SIG-M5 treated with dmso at 0.1 percent for 504 hours (cell line): ENCODE results near the gene AAR2.

ENCODE experiments used
- DNase-seq: peaks from one replicate; lab custom pipeline; 2025; ENCODE audit not compliant: unreplicated experiment; lab: John Stamatoyannopoulos, UW

AAR2 gene

DNA sequence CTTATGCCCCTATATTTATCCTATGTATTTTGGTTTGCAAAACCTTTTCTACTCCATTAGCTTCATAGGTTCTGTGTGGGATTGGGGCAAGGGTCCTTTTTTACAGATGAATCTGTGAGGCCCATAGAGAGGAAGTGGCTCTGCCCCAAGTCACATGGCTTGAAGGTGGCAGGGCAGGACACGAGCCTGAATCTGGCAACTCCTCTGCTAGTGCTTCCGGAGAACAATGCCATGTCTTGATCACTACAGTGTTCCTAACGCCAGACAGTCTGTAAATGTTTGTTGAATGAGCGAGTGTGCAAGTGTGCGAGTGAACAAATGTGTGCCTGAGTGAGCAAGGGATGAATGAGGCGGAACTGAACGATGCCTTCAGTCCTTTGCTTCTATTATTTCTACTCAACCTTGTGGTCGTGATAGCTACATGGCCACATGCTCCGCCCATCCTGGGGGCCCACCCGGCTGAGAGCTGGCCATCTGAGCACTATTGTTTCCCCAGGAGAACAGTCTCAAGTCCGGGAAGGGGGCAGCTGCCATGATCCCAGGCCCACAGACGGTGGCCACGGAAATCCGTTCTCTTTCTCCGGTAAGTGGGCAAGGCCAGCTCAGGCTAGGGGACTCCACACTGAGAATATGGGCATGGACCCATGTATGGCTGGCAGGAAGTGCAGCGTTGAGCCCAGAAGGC, 17.8 kb upstream of the AAR2 start:
- no peak for DNase-seq

DNA sequence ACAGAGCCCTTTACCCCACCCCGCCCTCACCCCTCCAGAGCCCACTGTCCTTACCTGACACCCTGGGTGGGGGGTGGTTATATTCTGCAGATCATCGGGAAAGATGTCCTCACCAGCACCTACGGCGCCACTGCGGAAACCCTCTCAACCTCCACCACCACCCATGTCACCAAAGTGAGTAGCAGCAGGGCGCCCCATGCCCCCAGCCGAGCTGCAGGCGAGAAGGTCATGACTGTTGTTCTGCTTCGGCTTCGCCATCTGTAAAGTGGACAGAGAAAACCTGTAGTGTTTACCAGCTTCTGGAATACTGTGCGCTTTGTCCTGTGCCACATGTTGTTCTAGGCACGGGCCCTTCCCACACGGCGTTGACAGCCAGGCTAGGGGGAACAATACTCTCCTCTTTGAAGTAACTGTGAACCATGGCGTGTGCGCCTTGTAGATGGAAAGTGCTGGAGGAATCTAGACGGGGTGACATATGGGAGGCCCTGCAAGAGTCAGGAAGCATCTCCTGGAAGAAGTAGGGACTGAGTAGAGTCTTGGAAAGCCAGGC, 16.5 kb upstream of the AAR2 start:
- no peak for DNase-seq

DNA sequence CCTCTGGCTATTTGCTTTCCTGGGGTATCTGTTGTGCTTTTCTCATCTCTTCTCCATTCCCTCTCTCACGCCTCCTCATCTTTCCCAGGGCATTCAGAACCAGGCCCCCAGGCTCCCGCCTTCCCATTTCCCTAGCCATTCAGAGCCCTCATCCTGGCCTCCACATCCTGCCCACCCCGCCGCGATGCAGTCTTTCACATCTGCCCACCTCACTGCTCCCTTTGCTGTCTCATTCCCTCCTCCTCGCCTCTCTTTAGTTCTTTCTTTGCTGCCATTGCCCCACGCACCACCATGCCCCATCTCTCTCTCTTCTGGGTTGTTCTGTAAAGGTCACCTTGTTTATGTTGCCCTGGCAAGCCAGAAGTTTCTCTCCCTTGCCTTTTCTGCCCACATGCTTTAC, 10.6 kb upstream of the AAR2 start:
- DNase-seq, result no peak

DNA sequence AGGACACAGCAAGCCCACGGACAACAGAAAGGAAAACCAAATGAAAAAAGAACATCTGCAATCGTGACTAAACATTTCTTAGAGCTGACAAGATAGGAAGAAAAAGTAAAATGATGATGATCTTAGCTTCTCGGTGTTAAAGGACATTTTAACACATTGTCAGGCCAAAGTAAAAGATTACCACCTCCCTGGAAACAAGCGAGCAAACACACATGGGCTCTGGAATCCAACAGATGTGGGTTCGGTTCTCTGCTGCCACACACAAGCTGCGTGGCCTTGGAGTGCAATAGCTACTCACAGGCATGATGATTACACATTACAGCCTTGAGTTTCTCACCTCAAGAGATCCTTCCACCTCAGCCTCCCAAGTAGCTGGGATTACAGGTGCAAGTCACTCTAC, 7.5 kb upstream of the AAR2 start:
- no peak for DNase-seq

DNA sequence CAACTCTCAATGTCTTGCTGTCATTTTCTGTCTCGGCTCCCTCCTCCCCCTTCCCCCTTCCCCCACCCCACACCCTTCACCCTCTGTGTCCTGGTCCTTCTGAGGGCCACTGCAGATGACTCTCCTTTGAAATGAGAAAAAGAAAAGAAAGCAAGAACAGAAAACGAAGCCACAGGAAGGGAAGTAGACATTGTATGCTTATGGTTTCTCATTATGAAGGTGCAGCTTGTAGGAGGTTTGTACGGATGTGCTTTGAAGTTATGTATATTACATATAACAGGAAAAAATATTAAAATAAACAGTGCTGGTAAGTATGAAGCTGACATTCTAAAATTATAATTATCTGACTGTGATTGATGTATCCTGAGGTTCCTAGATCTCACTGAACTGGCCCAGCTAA, 6.3 kb upstream of the AAR2 start:
- no peak for DNase-seq

DNA sequence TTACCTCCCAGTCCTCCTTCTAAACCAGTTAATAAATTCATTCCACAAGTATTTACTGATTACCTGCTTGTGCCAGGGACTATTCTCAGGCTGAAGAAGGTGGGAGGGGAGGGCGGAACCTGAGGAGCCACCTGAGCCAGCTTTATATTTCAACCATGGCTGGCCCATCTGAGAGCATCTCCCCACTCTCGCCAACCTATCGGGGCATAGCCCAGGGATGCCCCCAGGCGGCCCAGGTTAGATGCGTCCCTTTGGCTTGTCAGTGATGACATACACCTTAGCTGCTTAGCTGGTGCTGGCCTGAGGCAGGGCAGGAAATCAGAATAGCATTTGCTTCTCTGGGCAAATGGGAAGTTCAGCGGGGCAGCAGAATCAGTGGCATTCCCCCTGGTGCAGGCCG, 4.9 kb upstream of the AAR2 start:
- no peak for DNase-seq

DNA sequence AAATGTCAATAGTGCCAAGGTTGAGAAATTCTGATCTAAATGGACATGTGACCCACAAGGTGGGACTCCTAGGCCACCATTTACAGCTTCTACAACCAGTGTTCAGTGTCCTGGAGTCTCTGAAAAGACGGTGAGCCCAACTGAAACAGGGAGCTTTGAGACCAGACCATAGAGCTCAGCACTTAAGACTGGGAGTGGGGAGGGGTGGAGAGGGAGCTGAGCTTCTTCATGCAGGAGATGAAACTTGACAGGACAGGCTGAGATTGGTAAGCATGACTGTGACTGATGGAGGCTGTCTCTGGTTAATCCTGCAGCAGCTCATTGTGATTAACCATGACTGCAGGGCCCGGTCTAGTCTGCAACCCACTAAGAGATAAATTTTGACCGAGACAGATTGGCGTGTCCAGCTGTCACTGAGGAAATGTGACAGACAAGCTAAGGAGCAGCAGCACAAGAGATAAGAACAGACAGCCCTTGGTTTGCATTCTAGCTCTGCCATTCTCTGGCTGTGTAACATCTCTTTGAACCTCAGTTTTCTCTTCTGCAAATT, 1.4 kb upstream of the AAR2 start:
- no peak for DNase-seq

DNA sequence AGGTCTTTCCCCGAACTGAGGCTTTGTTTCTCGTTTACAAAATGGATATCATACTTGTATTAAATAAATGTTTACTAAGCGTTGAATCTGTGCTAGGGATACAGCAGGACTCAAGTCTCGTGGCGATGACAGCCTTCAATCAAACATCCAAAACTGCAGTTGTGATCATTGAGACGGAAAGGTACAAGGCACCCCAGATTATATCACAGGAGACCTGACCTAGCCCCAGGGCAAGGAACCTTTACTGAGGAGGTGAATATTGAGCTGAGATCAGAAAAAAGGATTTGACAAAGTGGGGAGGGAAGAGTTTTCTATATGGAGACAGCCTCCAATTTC, 476 bp downstream of the AAR2 start:
- no peak for DNase-seq

DNA sequence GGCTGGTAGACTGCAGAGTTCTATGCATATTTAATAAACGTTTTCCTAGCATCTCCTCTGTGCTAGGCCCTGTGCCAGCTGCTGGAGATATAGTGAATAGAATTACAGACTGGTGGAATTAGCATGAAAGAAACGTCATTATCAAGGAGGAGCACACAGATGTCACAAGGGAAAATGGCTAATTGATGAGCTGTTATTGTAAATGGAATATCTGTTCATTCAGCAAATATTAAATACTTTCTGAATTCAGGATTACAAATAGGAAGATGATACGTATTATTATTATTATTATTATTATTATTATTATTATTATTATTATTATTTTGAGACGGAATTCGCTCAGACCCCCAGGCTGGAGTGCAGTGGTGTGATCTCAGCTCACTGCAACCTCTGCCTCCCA, 1.2 kb downstream of the AAR2 start:
- no peak for DNase-seq

DNA sequence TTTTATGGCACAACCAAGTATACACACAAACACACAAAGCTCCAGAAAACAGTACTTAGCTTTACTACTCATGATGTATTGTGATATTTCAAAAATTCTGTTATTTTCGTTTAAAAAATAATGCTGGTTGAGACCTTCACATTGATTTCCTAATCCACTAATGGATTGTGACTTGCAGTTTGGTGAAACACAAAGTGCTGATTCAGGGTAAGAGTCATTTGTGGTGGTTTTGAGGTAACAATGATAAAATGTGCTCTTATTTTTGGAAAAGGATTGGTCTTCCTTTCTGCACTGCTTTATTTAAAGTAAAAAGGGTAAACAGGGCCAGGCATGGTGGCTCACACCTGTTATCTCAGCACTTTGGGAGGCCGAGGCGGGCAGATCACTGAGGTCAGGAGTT, 1.9 kb downstream of the AAR2 start:
- no peak for DNase-seq

DNA sequence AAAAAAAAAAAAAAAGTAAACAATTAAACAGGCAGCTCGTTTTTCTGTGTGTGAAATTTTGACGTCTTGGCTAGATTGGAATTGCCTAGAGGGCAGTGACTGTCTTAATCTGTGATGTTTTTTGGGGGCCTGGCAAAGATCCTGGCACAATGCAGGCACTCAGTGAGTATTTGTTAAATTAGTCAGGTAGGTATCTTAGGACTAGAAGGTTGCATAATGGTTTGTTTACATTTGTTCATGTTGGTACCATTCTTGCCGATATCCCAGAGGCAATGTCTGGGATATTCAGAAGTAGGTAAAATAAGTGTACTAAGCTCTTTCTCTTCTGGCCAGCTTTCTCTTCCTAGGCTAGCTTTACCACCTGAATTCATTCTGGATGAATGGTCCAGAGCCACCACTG, 2.5 kb downstream of the AAR2 start:
- DNase-seq, result no peak

DNA sequence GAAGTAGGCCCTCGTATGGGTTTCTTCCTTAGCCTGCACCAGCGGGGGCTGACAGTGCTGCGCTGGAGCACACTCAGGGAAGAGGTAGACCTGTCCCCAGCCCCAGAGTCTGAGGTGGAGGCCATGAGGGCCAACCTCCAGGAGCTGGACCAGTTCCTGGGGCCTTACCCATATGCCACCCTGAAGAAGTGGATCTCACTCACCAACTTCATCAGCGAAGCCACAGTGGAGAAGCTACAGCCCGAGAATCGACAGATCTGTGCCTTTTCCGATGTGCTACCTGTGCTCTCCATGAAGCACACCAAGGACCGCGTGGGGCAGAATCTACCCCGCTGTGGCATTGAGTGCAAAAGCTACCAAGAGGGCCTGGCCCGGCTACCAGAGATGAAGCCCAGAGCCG, 3.8 kb downstream of the AAR2 start:
- DNase-seq, result no peak

DNA sequence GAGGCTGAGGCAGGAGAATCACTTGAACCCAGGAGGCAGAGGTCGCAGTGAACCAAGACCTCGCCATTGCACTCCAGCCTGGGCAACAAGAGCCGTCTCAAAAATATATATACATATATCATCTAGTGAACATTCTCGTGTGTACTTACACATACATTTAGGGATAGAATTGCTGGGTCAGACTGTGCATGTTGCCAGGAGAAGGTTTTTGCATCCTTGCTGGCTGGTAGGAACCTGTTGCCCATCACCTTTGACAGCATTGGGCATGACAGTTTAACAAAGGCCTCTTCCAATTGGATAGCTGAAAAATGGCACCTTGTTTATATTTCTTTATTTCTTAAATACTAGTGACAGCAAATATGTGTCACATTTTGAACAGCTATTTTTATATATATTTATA, 5.4 kb downstream of the AAR2 start:
- DNase-seq, result no peak

DNA sequence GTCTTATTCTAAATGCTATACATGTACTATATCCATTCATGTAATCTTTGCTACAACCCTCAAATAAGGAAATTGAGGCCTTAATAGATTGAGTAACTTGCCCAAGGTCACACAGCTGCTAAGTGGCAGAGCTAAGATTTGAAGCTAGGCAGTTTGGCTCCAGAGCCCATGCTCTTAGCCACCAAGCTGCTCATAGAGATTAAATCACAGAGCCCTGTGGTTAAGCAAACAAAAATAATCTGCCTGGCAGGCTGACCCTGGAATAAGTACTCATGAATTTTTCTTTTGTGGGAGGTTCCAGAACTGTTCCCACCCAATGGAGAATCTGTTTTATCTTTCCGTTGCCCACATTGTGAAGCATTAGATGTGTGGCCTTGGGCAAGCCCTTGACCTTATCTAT, 7.4 kb downstream of the AAR2 start:
- DNase-seq, result no peak

DNA sequence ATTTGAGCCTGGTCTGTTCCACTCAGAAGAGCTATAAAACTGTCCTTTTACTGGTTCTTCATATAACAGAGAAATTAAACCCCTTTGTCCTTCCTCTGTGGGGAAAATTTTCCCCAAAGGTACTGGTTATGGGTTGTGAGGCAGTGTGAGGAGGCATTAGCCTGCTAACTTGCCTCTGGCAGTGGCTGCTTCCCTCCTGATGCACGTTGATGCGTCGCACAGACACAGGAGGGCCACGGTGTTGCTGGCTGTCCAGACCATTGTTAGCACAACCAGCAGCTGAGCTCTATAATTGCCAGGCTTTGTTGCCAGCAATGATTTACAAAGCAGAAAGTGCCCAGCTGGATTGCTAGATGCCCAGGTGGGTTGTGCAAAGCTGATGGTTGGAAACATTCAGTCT, 10.1 kb downstream of the AAR2 start:
- no peak for DNase-seq

DNA sequence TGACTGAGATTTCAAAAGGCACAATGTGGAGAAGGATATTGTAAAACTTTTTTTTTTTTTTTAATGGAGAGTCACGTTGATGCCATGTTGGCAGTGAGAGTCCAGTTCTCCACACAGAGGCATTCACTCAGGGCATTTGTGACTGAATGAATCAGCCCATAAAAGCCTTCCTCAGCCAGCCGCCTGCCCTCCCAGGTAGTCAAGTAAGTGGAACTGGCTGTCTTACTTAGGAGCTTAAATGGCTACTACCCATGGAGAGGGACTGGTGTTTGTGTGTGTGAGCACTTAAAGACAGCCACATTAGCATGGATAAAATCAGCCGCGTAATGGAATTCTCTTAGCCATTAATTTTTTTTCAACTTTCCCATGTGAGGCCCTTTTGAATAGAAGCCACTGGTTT, 12.6 kb downstream of the AAR2 start:
- no peak for DNase-seq

DNA sequence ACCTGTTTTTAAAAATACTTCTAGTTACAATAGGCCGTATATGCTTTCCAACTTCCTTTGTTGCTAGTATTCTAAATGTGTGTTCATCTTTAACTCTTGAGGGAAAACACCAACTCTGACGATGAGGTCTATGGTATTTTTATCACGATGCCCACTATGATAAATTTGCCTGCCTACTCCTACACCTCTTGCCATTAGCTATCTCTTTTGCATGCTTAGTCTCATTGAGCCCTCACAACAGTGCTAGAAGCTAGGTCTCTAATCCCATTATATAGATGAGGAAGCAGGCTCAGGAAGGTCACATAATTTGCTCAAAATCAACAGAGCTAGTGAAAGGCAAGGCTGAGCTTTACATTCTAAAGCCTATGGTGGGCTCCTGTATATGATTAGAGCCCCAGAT, 13.2 kb downstream of the AAR2 start:
- DNase-seq, result no peak

DNA sequence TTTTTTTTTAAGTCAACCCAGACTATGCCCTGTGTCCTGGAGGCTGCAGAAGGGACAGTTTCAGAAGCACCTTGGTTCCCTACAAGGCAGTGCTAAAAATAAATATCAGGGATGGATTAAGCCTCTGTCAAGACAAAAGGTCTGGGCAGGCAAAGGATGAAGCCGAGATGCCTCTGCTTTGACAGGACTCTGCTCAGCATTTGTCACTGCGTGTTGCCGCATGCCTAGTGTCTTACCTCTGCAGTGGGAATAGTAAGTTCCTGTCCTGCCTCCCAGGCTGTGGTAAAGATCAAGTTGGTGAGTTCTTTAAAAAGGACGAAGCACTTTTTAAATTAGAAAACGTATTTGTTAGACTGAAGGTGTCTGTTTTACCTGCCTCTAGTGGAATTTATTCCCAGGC, 15.1 kb downstream of the AAR2 start:
- no peak for DNase-seq

DNA sequence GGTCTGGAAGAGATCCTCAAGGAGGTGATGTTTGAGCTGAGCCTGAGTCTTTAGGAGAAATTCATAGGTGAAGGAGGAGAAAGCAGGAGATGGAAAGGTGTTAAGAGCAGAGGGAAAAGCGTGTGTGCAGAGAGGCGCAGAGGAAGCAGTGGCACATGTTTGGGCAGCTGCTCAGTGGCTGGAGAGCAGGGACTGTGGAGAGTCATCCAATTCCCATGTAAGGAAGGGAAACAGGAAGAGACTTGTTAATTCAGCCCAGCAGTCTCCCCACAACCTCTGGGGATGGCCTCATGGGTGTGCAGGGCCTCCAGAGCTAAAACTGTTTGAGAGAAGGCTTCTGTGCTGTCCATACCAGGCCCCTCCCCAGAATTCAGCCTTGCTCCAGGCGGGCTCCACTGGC, 16.2 kb downstream of the AAR2 start:
- no peak for DNase-seq

DNA sequence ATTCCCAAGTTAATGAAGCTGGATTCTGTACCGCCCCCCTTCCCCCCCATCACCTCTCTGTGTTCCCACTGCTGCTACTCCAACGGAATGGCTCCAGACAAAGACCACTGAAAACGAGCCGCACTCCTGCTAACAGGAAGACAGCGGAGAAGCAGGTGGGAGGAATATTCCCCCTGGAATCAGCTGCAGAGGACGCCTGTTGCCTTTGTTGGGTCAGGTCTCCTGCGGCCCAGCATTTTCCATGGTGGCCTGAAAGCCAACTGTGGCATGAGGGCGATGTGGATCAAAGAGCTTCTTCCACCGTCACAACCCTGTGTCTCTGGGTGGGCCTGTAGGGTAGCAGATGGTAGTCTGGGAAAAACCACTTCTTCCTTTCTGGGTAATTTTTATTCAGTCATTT, 16.8 kb downstream of the AAR2 start:
- DNase-seq, result no peak

DNA sequence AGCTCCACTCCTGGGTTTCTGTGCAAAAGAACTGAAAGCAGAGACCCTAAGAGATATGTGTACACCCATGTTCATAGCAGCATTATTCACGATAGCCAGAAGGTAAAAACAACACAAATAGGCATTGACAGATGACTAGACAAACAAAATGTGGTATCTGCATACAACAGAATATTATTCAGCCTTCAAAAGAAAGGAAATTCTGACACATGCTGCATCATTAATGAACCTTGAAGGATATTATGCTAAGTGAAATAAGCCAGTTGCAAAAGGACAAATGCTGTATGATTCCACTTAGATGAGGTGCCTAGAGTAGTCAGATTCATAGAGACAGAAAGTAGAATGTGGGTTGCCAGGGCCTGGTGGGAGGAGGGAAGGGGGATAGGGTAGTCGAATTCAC, 17.8 kb downstream of the AAR2 start:
- no peak for DNase-seq

DNA sequence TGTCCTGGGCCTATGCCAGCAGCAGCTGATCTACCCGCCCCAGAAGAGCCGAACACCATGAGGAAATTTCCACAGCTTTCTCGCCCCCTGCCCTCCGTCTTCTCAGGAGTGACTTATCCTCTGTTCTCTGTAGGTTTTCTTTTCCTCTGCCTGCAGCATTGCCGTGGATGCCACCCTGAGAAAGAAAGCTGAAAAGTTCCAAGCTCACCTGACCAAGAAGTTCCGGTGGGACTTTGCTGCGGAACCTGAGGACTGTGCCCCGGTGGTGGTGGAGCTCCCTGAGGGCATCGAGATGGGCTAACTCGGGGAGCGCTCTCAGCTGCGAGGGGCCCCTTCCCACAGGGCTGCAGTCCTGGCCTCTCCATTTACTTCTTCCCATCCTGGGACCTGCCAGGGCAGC, 19.2 kb downstream of the AAR2 start:
- DNase-seq, result no peak
